ENCODE results near the gene GCNT4. TPM values are rescaled to one million over a fixed set of nuclear protein-coding genes. Genes with fewer than 3 reads are reported as not detected.

GCNT4 gene
- total RNA-seq, 1 donor from 2014 or later: 1.9 TPM

- no peak for TF ChIP-seq CTCF (IDR thresholded peaks at IDR 0.05)
- intact Hi-C loops (cut with DNase I): no loop called here
- H3K9me3 ChIP-seq: peaks cover 6% of the 10 kb centered on the region
- no peak overlapping the region for H3K4me3 ChIP-seq
- H3K4me1 ChIP-seq: no peaks in the 10 kb centered on the region
- H3K27ac ChIP-seq: no peak overlapping the region
- DNase-seq (no peak), ATAC-seq (no peak)
- no peaks in the 10 kb centered on the region for H3K27me3 ChIP-seq (ENCODE audit: low read depth)
- no peaks in the 10 kb centered on the region for H3K36me3 ChIP-seq
Observed at GRCh38 chr5:75005561-75005960, 46.8 kb downstream of the GCNT4 start.

Other genes with a start within 250 kb of the GCNT4 start
- 1.1 TPM for gene FAM169A, start 186.2 kb downstream of the GCNT4 start, total RNA-seq
- gene ANKRD31, start 184.3 kb upstream of the GCNT4 start, total RNA-seq: 0.27 TPM

Measured in lower lobe of right lung (tissue), 2 donors.